Liver (tissue), 9 donors: ENCODE measurements around the gene HSD17B4. TPM values are rescaled to one million over a fixed set of nuclear protein-coding genes. Genes with fewer than 3 reads are reported as not detected.

ENCODE experiments used
- DNase-seq: peaks from one replicate; pipeline ENCODE4 v3.0.0-alpha.2; 2017; ENCODE audit warnings: low spot score
- H3K27ac ChIP-seq, 2 donors: one replicate each; pipeline ENCODE4 v1.7.0; 2013; ENCODE audit warnings: inconsistent platforms in 2 of 2, low read length in 2 of 2, control low read depth in 1 of 2, low read depth in 1 of 2, mild to moderate bottlenecking in 1 of 2
- H3K27me3 ChIP-seq, 4 donors: one replicate each; pipeline versions ENCODE4 v1.6.1 to v1.7.0; 2013; ENCODE audit warnings: low read length in 3 of 4, inconsistent platforms in 1 of 4, mild to moderate bottlenecking in 1 of 4, moderate library complexity in 1 of 4; ENCODE audit not compliant: control insufficient read depth in 4 of 4, insufficient read depth in 4 of 4
- H3K36me3 ChIP-seq, 4 donors: one replicate each; pipeline versions ENCODE4 v1.6.1 to v1.7.0; 2013; ENCODE audit warnings: low read length in 3 of 4, mild to moderate bottlenecking in 3 of 4, low read depth in 1 of 4, moderate library complexity in 1 of 4; ENCODE audit not compliant: control insufficient read depth in 4 of 4, insufficient read depth in 3 of 4
- H3K4me1 ChIP-seq, 4 donors: one replicate each; pipeline versions ENCODE4 v1.6.1 to v1.7.0; 2013; ENCODE audit warnings: low read length in 3 of 4, mild to moderate bottlenecking in 3 of 4, moderate library complexity in 1 of 4; ENCODE audit not compliant: control insufficient read depth in 4 of 4, insufficient read depth in 4 of 4
- H3K4me3 ChIP-seq, 3 donors: one replicate each; pipeline versions ENCODE4 v1.6.1 to v1.7.0; 2013; ENCODE audit warnings: low read length in 3 of 3, control low read depth in 1 of 3, low read depth in 1 of 3, mild to moderate bottlenecking in 1 of 3
- H3K9ac ChIP-seq, 2 donors: one replicate each; pipeline ENCODE4 v1.7.0; 2013; ENCODE audit warnings: low read length in 2 of 2, mild to moderate bottlenecking in 2 of 2, moderate library complexity in 2 of 2, control low read depth in 1 of 2, low read depth in 1 of 2
- H3K9me3 ChIP-seq, 4 donors: one replicate each; pipeline versions ENCODE4 v1.6.1 to v1.7.0; 2013; ENCODE audit warnings: low read length in 3 of 4; ENCODE audit not compliant: control insufficient read depth in 4 of 4
- EGR1 ChIP-seq, 2 donors: IDR thresholded peaks; 2 replicates each; pipeline ENCODE4 v1.6.1; 2016 to 2018; ENCODE audit warnings: antibody characterized with exemption in 2 of 2, low read depth in 2 of 2
- FOXA1 ChIP-seq: IDR thresholded peaks from 2 replicates; pipeline ENCODE4 v1.6.1; 2016; ENCODE audit warnings: antibody characterized with exemption
- FOXA2 ChIP-seq: IDR thresholded peaks from 2 replicates; pipeline ENCODE4 v1.6.1; 2016; ENCODE audit warnings: antibody characterized with exemption
- GABPA ChIP-seq, 2 donors: IDR thresholded peaks in 1 of 2; conservative IDR thresholded peaks in 1 of 2; 2 replicates each; pipeline ENCODE4 v1.6.1; 2016; ENCODE audit warnings: antibody characterized with exemption in 2 of 2, mild to moderate bottlenecking in 1 of 2, moderate library complexity in 1 of 2
- HNF4A ChIP-seq, 2 donors: conservative IDR thresholded peaks; 2 replicates each; pipeline ENCODE4 v1.6.1; 2016; ENCODE audit warnings: antibody characterized with exemption in 2 of 2, mild to moderate bottlenecking in 2 of 2
- HNF4G ChIP-seq: IDR thresholded peaks from 2 replicates; pipeline ENCODE4 v1.6.1; 2016; ENCODE audit warnings: antibody characterized with exemption
- JUND ChIP-seq, 2 donors: IDR thresholded peaks; 2 replicates each; pipeline ENCODE4 v1.6.1; 2016; ENCODE audit warnings: antibody characterized with exemption in 2 of 2
- NR2F2 ChIP-seq: IDR thresholded peaks from 2 replicates; pipeline ENCODE4 v1.6.1; 2016; ENCODE audit warnings: antibody characterized with exemption
- RAD21 ChIP-seq, 2 donors: IDR thresholded peaks; 2 replicates each; pipeline ENCODE4 v1.6.1; 2016; ENCODE audit warnings: antibody characterized with exemption in 2 of 2, mild to moderate bottlenecking in 2 of 2
- RXRA ChIP-seq, 2 donors: IDR thresholded peaks; 2 replicates each; pipeline ENCODE4 v1.6.1; 2017 to 2018; ENCODE audit warnings: antibody characterized with exemption in 2 of 2, mild to moderate bottlenecking in 1 of 2
- TAF1 ChIP-seq: conservative IDR thresholded peaks from 2 replicates; pipeline ENCODE4 v1.6.1; 2016; ENCODE audit warnings: antibody characterized with exemption, mild to moderate bottlenecking
- YY1 ChIP-seq: IDR thresholded peaks from 2 replicates; pipeline ENCODE4 v1.6.1; 2016; ENCODE audit warnings: antibody characterized with exemption, mild to moderate bottlenecking
- WGBS: extraction: QIAGEN DNeasy Blood & Tissue Kit; methylation state at CpG from one replicate; pipeline ENCODE4 v1.1.7; 2013; 5-methylcytosine and 5-hydroxymethylcytosine counted together
- polyA plus RNA-seq, 2 donors: library from polyadenylated mRNA; stranded (reverse) in 1 of 2; unstranded in 1 of 2; fragments of 200-250 nt in 1 of 2; fragments of >200 nt in 1 of 2; fragmentation: Nextera tagmentation in 1 of 2; extraction: Ambion mirVana in 1 of 2; gene quantifications; one replicate each; pipeline versions ENCODE4 v1.2.1 to v1.2.3, GENCODE V29; 2013 to 2015
- total RNA-seq, 2 donors: library from RNA; depleted of rRNA; stranded (reverse); fragments of >200 nt; gene quantifications; one replicate each; pipeline ENCODE4 v1.2.3, GENCODE V29; 2014
- TF ChIP-seq, protein P1 (sequence below): IDR thresholded peaks from 2 replicates; pipeline ENCODE4 v1.6.1; 2016; ENCODE audit warnings: antibody characterized with exemption
- TF ChIP-seq, protein P2 (sequence below): IDR thresholded peaks from 2 replicates; pipeline ENCODE4 v1.6.1; 2016; ENCODE audit warnings: antibody characterized with exemption, mild to moderate bottlenecking
- TF ChIP-seq, protein P3 (sequence below): IDR thresholded peaks from 2 replicates; pipeline ENCODE4 v1.6.1; 2016; ENCODE audit warnings: antibody characterized with exemption
- TF ChIP-seq, protein P4 (sequence below): fragments of 150-350 bp; IDR thresholded peaks from 2 replicates; pipeline ENCODE4 v1.5.1; 2017; ENCODE audit warnings: improper control_type of control experiment, low read depth, low read length; ENCODE audit not compliant: missing input control
- TF ChIP-seq, protein P5 (sequence below): IDR thresholded peaks from 2 replicates; pipeline ENCODE4 v1.6.1; 2016; ENCODE audit warnings: antibody characterized with exemption
- donor health status: healthy.
- donor health status: healthy.
- donor health status: healthy.
- donor health status: healthy.
- donor health status: healthy.

Gene HSD17B4
- total and polyA plus RNA-seq, 4 donors = 299 to 699 (median 393) TPM

DNA sequence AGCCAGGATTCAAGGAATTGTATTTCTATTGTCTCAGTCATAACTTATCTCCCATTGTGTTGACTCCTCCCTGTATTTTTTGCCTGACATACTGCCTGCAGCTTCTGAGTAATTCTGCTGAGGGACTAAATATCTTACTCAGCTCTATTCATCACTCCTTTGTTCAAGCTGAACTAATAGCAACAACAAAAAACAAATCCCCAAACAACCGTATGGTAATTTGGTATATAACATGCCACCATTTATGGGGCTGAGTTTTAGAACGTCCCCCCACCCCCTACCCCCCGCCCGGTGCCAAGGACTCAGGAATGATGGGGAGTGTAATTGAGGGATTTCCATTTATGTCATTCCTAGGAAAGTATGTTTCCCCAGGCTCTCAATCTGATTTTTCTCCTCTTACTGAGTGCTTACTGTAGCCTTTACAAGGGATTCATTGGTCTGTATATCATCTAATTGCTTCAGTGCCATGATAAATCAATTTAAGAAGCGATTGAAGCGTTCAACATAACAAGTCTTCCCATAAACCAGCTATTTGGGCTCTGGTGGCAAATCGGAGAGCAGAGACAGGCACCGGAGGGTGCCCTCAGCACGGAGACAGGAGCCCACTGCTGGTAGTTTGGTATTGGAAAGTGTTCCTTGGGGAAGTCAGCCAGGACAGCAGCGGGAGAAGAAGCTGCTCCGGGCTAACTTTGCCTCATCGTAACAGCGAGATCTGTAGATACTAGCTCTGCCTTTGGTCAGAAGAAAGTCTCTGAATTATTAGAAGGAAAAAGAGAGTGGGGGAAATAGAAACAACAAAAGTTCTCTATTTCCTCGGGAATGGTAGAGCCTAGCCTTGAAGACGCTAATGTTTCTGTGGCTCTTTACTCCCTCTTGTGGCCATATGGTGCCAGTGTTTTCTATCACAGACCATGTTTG is 40.7 kb upstream of the HSD17B4 start:
- TF ChIP-seq HNF4A (conservative IDR thresholded peaks at IDR 0.05) (no peak), RXRA (IDR thresholded peaks at IDR 0.05) (no peak), JUND (IDR thresholded peaks at IDR 0.05) (no peak), EGR1 (IDR thresholded peaks at IDR 0.05; ENCODE audit: low read depth in 2 of 2) (no peak), NR2F2 (no peak), YY1 (peak; percentile 38), TAF1 (no peak), FOXA2 (no peak), RAD21 (IDR thresholded peaks at IDR 0.05) (peak; percentile 98 to 99), HNF4G (no peak), GABPA (IDR thresholded peaks at IDR 0.05 in 1 of 2, conservative IDR thresholded peaks at IDR 0.05 in 1 of 2) (no peak), FOXA1 (no peak)
- TF ChIP-seq, protein P1, sequence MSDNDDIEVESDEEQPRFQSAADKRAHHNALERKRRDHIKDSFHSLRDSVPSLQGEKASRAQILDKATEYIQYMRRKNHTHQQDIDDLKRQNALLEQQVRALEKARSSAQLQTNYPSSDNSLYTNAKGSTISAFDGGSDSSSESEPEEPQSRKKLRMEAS = no peak
- TF ChIP-seq, protein P2, sequence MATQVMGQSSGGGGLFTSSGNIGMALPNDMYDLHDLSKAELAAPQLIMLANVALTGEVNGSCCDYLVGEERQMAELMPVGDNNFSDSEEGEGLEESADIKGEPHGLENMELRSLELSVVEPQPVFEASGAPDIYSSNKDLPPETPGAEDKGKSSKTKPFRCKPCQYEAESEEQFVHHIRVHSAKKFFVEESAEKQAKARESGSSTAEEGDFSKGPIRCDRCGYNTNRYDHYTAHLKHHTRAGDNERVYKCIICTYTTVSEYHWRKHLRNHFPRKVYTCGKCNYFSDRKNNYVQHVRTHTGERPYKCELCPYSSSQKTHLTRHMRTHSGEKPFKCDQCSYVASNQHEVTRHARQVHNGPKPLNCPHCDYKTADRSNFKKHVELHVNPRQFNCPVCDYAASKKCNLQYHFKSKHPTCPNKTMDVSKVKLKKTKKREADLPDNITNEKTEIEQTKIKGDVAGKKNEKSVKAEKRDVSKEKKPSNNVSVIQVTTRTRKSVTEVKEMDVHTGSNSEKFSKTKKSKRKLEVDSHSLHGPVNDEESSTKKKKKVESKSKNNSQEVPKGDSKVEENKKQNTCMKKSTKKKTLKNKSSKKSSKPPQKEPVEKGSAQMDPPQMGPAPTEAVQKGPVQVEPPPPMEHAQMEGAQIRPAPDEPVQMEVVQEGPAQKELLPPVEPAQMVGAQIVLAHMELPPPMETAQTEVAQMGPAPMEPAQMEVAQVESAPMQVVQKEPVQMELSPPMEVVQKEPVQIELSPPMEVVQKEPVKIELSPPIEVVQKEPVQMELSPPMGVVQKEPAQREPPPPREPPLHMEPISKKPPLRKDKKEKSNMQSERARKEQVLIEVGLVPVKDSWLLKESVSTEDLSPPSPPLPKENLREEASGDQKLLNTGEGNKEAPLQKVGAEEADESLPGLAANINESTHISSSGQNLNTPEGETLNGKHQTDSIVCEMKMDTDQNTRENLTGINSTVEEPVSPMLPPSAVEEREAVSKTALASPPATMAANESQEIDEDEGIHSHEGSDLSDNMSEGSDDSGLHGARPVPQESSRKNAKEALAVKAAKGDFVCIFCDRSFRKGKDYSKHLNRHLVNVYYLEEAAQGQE = no peak
- TF ChIP-seq, protein P3, sequence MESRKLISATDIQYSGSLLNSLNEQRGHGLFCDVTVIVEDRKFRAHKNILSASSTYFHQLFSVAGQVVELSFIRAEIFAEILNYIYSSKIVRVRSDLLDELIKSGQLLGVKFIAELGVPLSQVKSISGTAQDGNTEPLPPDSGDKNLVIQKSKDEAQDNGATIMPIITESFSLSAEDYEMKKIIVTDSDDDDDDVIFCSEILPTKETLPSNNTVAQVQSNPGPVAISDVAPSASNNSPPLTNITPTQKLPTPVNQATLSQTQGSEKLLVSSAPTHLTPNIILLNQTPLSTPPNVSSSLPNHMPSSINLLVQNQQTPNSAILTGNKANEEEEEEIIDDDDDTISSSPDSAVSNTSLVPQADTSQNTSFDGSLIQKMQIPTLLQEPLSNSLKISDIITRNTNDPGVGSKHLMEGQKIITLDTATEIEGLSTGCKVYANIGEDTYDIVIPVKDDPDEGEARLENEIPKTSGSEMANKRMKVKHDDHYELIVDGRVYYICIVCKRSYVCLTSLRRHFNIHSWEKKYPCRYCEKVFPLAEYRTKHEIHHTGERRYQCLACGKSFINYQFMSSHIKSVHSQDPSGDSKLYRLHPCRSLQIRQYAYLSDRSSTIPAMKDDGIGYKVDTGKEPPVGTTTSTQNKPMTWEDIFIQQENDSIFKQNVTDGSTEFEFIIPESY = no peak
- TF ChIP-seq, protein P4, sequence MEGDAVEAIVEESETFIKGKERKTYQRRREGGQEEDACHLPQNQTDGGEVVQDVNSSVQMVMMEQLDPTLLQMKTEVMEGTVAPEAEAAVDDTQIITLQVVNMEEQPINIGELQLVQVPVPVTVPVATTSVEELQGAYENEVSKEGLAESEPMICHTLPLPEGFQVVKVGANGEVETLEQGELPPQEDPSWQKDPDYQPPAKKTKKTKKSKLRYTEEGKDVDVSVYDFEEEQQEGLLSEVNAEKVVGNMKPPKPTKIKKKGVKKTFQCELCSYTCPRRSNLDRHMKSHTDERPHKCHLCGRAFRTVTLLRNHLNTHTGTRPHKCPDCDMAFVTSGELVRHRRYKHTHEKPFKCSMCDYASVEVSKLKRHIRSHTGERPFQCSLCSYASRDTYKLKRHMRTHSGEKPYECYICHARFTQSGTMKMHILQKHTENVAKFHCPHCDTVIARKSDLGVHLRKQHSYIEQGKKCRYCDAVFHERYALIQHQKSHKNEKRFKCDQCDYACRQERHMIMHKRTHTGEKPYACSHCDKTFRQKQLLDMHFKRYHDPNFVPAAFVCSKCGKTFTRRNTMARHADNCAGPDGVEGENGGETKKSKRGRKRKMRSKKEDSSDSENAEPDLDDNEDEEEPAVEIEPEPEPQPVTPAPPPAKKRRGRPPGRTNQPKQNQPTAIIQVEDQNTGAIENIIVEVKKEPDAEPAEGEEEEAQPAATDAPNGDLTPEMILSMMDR = peak; percentile 96
- TF ChIP-seq, protein P5, sequence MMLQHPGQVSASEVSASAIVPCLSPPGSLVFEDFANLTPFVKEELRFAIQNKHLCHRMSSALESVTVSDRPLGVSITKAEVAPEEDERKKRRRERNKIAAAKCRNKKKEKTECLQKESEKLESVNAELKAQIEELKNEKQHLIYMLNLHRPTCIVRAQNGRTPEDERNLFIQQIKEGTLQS = no peak
- DNase-seq = peak; percentile 58
- WGBS = 16% methylated on average over 15 of the region's 15 CpGs
- Histone ChIP-seq H3K9ac (peak overlapping the region; percentile 73 to 98), H3K27me3 (no peaks in the 10 kb centered on the region), H3K36me3 (no peaks in the 10 kb centered on the region), H3K4me3 (peak overlapping the region; percentile 45 to 68 (median 65)), H3K9me3 (no peaks in the 10 kb centered on the region), H3K27ac (peak overlapping the region; percentile 16 to 56), H3K4me1 (peaks cover 0 to 4% (median 0%) of the 10 kb centered on the region in 4 donors)
